IPS-NIHi7 (cell line): ENCODE measurements around the gene IDH3A.

Source experiments
- DNase-seq: peaks from one replicate; pipeline ENCODE4 v3.0.0; 2012; ENCODE audit warnings: mixed read lengths; ENCODE audit errors: extremely low spot score

IDH3A gene

GRCh38 chr15:78203346-78204225 is 54.4 kb downstream of the IDH3A start:
- DNase-seq, result no peak

- DNase-seq, result no peak
These were observed 55.5 kb downstream of the IDH3A start for GRCh38 chr15:78204351-78205309.

DNA sequence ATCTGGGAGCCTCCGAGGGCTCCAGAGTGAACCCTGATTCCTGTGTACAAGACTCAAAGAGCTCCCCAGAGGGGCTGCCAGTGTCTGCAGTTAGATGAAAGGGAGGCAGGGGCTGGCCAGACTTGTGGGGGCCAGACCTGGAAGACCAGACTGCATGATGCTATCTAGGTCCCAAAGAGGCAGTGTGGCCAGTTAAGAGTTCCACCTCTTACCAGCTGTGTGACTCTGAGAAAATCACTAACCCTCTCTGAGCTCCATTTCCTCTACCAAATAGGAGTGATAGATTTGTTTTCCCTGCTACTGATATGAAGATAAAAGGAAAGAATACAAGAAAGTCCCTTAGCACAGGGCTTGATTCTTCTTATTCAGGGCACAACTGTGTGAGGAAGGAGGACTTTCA is 56.2 kb downstream of the IDH3A start:
- DNase-seq, result no peak

DNA sequence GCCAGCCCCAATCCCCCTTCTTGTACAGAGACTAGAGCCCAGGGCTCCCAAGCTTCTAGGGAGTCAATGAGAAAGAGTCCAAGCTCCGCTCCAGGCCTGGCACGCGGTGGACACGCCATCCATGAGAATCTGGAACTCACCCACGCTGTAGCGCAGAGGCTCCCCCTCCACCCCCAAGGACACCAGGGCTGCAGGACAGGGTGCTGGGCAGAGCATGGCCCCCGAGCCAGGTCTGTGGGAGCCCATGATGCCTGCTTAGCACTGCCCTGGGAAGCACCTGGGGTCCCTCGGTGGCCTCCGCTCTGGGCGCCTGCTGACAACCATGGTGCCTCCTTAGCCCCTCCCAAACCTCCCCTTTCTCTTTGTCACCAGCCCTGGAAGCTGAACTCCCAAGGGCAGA is 56.7 kb downstream of the IDH3A start:
- no peak for DNase-seq

GRCh38 chr15:78206326-78207109 is 57.4 kb downstream of the IDH3A start:
- peak; percentile 16 for DNase-seq

GRCh38 chr15:78207110-78207458 is 57.9 kb downstream of the IDH3A start:
- DNase-seq, result no peak

DNA sequence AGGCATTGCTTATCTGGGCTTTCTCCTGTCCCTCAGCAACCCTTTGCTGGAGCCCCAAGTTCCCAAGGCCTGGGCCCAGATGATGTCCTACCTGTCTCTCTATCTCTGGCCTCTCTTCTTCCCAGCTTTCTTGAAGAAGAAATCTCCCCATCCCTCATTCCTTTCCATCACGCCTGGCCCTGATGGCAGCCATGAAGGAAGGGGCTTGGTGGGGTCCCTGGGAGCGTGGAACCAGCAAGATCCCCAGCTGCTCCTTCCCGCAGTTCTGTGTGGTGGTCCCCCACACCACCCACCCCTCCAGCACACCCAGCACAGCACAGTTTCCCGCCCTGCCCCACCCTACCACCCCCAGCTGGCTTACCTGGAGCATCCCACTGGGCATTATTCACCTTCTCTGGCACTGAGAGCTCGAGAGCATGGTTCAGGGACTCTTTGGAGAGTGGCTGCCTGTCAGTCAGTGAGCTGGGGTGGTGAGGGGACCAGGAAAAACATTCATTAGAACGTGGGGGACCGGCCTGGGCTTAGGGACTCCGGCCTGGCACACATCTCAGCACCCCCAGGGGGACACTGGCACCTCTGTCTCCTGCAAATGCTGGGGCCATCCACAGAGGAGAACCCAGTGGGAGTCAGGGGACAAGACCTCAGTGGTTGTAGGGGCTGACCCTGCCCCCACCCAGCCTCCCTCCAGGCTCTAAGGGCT is 58.6 kb downstream of the IDH3A start:
- peak; percentile 3 for DNase-seq

- DNase-seq, result peak; percentile 1
These were observed 59.2 kb downstream of the IDH3A start for GRCh38 chr15:78208341-78208844.

GRCh38 chr15:78208887-78209645 is 59.9 kb downstream of the IDH3A start:
- DNase-seq, result no peak

GRCh38 chr15:78209646-78210348 is 60.6 kb downstream of the IDH3A start:
- DNase-seq, result no peak

- no peak for DNase-seq
These were observed 61.2 kb downstream of the IDH3A start for GRCh38 chr15:78210349-78210717.

GRCh38 chr15:78211189-78211921 is 62.2 kb downstream of the IDH3A start:
- no peak for DNase-seq

DNA sequence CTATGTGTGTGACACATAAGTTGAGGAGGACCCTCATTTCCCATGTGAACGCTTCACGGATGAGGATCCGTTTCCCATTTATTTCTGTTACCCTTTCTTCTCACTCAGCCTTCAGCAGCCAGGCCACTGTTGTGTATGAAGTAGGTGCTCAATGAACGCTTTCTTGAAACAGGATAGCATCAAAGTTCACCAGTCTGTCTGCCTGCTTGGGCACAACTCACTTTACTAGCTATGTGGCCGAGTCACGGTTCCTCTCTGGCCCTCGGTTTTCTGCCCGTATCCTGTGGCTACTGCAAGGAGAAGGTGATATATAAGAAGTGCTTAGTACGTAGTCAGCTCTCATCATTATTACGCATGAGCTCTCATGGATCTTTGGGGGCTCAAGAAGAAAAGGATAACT is 62.8 kb downstream of the IDH3A start:
- DNase-seq, result no peak

DNA sequence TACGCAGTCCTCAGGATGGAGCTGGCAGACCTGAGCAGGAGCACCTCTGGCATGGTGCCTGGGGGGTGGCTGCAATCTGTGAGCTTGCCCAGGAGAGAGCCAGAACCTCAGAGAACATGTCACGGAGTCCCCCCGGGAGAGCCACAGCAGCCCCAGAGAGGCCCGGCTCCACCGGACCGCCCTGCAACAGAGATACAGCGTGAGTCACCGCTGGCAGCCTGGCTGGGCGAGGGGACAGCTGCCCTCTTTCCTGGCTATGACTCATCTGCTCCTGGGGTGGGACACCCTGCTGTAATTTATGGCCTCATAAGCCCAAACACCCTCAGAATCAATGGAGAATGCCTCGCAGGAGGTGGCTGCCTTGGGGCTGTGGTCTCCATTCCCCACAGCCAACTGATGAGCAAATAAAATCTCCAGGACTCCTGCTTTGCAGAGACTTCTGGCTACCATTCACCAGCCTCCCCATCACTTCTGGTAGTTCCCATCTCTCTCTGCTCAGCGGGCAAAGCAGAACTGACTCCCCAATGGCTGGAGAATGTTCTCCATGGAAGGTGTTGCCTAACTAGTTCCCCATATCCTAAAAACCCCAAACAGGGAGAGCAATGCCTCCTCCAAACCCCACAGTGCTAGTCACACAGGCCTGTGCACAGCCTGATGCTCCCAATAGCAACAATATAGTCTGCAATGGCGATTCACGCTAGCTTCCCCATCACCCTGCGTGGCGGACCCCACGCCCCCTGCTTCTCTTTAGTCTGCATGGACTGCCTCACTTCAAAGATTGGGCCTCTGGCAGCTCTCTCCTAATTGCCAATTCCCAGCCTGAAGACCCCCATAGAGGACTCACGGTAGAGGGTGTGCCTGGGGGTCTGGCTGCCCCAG is 63.6 kb downstream of the IDH3A start:
- peak; percentile 77 for DNase-seq

GRCh38 chr15:78213425-78213750 is 64.2 kb downstream of the IDH3A start:
- DNase-seq, result no peak

- DNase-seq, result no peak
These were observed 64.8 kb downstream of the IDH3A start for GRCh38 chr15:78213956-78214355.

DNA sequence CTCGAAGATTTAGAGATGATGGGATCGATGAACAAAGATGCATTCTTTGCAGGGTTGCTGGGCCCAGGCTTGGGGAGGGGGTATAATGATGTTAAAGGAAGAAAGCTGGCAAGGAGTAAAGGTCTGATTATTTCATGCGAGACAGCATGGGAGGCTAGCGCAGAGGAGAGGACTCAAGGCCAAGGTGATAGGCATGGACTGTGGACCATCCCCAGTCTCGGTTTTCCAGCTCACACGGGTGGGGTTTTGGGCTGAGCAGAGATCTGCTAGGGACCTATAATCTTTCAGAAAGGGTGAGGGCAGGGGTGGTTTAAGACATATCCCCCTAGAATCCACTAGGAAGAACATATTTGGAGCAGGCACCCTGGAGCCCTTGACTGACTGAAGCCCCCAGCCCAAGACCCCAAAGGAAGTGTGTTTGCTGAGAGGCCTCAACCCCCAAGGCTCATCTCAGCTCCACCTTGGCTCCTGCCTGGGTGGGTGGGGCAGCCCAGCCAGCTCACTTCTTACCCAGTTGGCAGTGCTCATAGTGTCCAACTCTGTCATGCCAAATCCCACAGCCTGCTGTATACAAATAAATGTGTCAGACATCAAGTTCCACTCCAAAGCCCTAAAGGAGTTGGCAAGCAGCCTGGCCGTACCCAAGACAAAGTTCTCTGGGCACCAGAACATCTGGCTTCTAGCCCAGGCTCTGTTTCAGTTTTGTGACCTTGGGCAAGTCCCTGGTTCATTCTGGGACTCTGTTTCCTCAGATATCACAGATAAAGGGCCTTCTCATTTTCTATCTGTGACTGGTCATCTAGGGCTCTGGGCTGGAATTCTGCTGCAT is 67.3 kb downstream of the IDH3A start:
- no peak for DNase-seq
